Non-pigmented ciliary epithelial cell (primary cell): ENCODE results near the gene LENG8.
"Not testable (repeated sequence)": the region's sequence is repeated elsewhere in the genome, so short reads cannot be mapped to it uniquely, and the experiment has no call there.

ENCODE experiments used
- DNase-seq: peaks from one replicate; pipeline ENCODE4 v3.0.0-alpha.2; 2010; ENCODE audit warnings: low read depth

The LENG8 gene

GRCh38 chr19:54444737-54445136, 4.3 kb upstream of the LENG8 start:
- no peak for DNase-seq

GRCh38 chr19:54446349-54446748, 2.6 kb upstream of the LENG8 start:
- DNase-seq, result not testable (repeated sequence)

- DNase-seq, result no peak
Measured at GRCh38 chr19:54448040-54448773, 792 bp upstream of the LENG8 start.

GRCh38 chr19:54449701-54450069, 686 bp downstream of the LENG8 start:
- DNase-seq, result no peak

- no peak for DNase-seq
Measured at GRCh38 chr19:54451331-54451871, 2.4 kb downstream of the LENG8 start.

- DNase-seq, result no peak
Measured at GRCh38 chr19:54451997-54452396, 3.0 kb downstream of the LENG8 start.

- DNase-seq, result no peak
Measured at GRCh38 chr19:54452626-54453025, 3.6 kb downstream of the LENG8 start.

- DNase-seq, result no peak
Measured at GRCh38 chr19:54453921-54454780, 5.2 kb downstream of the LENG8 start.

GRCh38 chr19:54454781-54455675, 6.0 kb downstream of the LENG8 start:
- no peak for DNase-seq

GRCh38 chr19:54455786-54456422, 6.9 kb downstream of the LENG8 start:
- no peak for DNase-seq

GRCh38 chr19:54456423-54457373, 7.7 kb downstream of the LENG8 start:
- DNase-seq, result no peak

GRCh38 chr19:54457773-54458647, 9.0 kb downstream of the LENG8 start:
- no peak for DNase-seq

- DNase-seq, result no peak
Measured at GRCh38 chr19:54458648-54459281, 9.8 kb downstream of the LENG8 start.

- no peak for DNase-seq
Measured at GRCh38 chr19:54459282-54460229, 10.6 kb downstream of the LENG8 start.

- DNase-seq, result no peak
Measured at GRCh38 chr19:54460230-54461005, 11.4 kb downstream of the LENG8 start.

- no peak for DNase-seq
Measured at GRCh38 chr19:54461210-54461609, 12.2 kb downstream of the LENG8 start.

- DNase-seq, result no peak
Measured at GRCh38 chr19:54461613-54462012, 12.6 kb downstream of the LENG8 start.
